Peyer's patch (tissue), 4 donors: ENCODE data around the gene CYB561D2. TPM values are rescaled to one million over a fixed set of nuclear protein-coding genes. Genes with fewer than 3 reads are reported as not detected.

Source experiments
- DNase-seq, 3 donors: peaks; one replicate each; pipeline ENCODE4 v3.0.0-alpha.2; 2017 to 2019
- H3K27ac ChIP-seq, 4 donors: fragments of 200-600 bp; sonication (generic); one replicate each; pipeline ENCODE4 v1.5.1; 2016 to 2019
- H3K27me3 ChIP-seq, 2 donors: fragments of 200-600 bp; sonication (generic); one replicate each; pipeline ENCODE4 v1.5.1; 2019
- H3K36me3 ChIP-seq, 3 donors: fragments of 200-600 bp; sonication (generic); one replicate each; pipeline ENCODE4 v1.5.1; 2016 to 2019
- H3K4me1 ChIP-seq, 4 donors: fragments of 200-600 bp; sonication (generic); one replicate each; pipeline ENCODE4 v1.5.1; 2016 to 2019
- H3K4me3 ChIP-seq, 4 donors: fragments of 200-600 bp; sonication (generic); 1 replicate in 3 of 4; 2 replicates in 1 of 4; pipeline ENCODE4 v1.5.1; 2016 to 2019; ENCODE audit warnings: mild to moderate bottlenecking in 1 of 4
- H3K9me3 ChIP-seq, 4 donors: fragments of 200-600 bp; sonication (generic); one replicate each; pipeline ENCODE4 v1.5.1; 2016 to 2019; ENCODE audit warnings: mild to moderate bottlenecking in 1 of 4
- CTCF ChIP-seq, 6 experiments: fragments of 450-650 bp in 4 of 6; fragments of 200-600 bp in 2 of 6; sonication (generic) in 1 of 6; IDR thresholded peaks; one replicate each; pipeline ENCODE4 v1.5.1; 2017 to 2019; ENCODE audit warnings: antibody characterized with exemption in 6 of 6, mild to moderate bottlenecking in 3 of 6, moderate library complexity in 1 of 6
- POLR2A ChIP-seq, 2 donors: fragments of 450-650 bp; IDR thresholded peaks; one replicate each; pipeline ENCODE4 v1.5.1; 2017; ENCODE audit warnings: antibody characterized with exemption in 2 of 2, mild to moderate bottlenecking in 2 of 2, moderate library complexity in 2 of 2
- total RNA-seq, 4 donors: library from RNA; depleted of rRNA; stranded (reverse); fragments of >200 nt; gene quantifications; one replicate each; pipeline ENCODE4 v1.1.0, GENCODE V29; 2016

The CYB561D2 gene
- total RNA-seq, 4 donors from 2014 or later: 22.3 to 69.5 (median 38.6) TPM

DNA sequence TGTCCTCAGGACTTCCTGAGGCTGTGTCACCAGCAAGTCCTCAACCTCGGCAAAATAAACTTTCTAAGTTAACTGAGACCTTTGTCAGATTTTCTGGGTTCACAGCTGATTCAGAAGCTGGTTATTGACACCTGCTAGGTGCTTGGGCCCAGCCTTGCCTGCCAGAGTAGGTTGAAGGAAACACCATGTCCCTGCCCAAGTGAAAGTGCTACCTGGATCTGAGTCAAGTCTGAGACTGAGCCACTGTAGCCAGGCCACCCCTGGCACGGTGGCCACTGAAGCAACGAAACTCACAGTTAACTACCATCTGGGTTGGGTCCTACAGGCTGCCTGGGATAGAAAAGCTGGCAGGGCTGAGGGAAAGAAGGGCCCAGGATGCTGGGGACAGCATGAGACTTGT, 36.3 kb upstream of the CYB561D2 start:
- TF ChIP-seq CTCF (IDR thresholded peaks at IDR 0.05) (no peak), POLR2A (IDR thresholded peaks at IDR 0.05) (no peak)
- H3K36me3 ChIP-seq: peaks cover 0 to 11% (median 0%) of the 10 kb centered on the region in 3 donors
- H3K9me3 ChIP-seq: no peaks in the 10 kb centered on the region
- no peak overlapping the region for H3K27ac ChIP-seq
- H3K4me3 ChIP-seq: no peak overlapping the region
- DNase-seq: no peak
- no peaks in the 10 kb centered on the region for H3K27me3 ChIP-seq
- H3K4me1 ChIP-seq: peaks cover 3 to 38% (median 11%) of the 10 kb centered on the region in 4 donors

GRCh38 chr3:50314816-50315215, 35.8 kb upstream of the CYB561D2 start:
- peaks cover 0 to 11% (median 0%) of the 10 kb centered on the region in 3 donors for H3K36me3 ChIP-seq
- TF ChIP-seq POLR2A (IDR thresholded peaks at IDR 0.05) (no peak), CTCF (IDR thresholded peaks at IDR 0.05) (no peak)
- H3K4me1 ChIP-seq: peaks cover 3 to 42% (median 11%) of the 10 kb centered on the region in 4 donors
- H3K9me3 ChIP-seq: no peaks in the 10 kb centered on the region
- no peak for DNase-seq
- no peaks in the 10 kb centered on the region for H3K27me3 ChIP-seq
- no peak overlapping the region for H3K4me3 ChIP-seq
- H3K27ac ChIP-seq: peak overlapping the region in 1 of 4 donors; percentile 5

GRCh38 chr3:50316657-50317242, 33.9 kb upstream of the CYB561D2 start:
- Histone ChIP-seq H3K9me3 (no peaks in the 10 kb centered on the region), H3K4me3 (peak overlapping the region in 1 of 4 donors; percentile 14), H3K27me3 (no peaks in the 10 kb centered on the region), H3K36me3 (peaks cover 0 to 11% (median 0%) of the 10 kb centered on the region in 3 donors), H3K4me1 (peaks cover 3 to 50% (median 17%) of the 10 kb centered on the region in 4 donors), H3K27ac (peak overlapping the region; percentile 52 to 93 (median 74))
- peak in 2 of 3 donors; percentile 90 to 92 for DNase-seq
- TF ChIP-seq CTCF (IDR thresholded peaks at IDR 0.05) (no peak), POLR2A (IDR thresholded peaks at IDR 0.05) (peak; percentile 52 to 66)

DNA sequence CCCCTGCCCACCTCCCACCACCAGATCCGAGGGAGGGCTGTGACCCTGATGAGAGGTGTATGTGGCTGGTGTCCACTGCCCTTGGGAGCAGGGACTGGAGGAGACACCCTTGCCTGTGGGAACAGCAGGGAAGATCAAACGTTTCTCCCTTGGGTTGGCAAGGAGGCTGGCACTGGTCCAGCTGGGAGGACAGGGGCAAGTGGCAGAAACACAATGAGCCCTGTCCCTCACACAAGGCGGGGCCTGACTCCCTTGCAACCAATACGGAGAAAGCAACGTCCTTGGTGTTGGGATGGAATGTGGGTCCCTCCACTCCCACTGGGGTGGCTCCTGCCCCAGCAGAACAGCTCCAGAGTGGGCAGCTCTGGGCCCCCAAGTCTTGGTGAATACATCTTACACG, 33.4 kb upstream of the CYB561D2 start:
- TF ChIP-seq POLR2A (IDR thresholded peaks at IDR 0.05) (no peak), CTCF (IDR thresholded peaks at IDR 0.05) (no peak)
- Histone ChIP-seq H3K36me3 (peaks cover 0 to 11% (median 0%) of the 10 kb centered on the region in 3 donors), H3K27ac (peak overlapping the region; percentile 52 to 93 (median 74)), H3K9me3 (no peaks in the 10 kb centered on the region), H3K4me3 (peak overlapping the region in 1 of 4 donors; percentile 14), H3K4me1 (peaks cover 5 to 55% (median 22%) of the 10 kb centered on the region in 4 donors), H3K27me3 (no peaks in the 10 kb centered on the region)
- peak in 1 of 3 donors; percentile 73 for DNase-seq

DNA sequence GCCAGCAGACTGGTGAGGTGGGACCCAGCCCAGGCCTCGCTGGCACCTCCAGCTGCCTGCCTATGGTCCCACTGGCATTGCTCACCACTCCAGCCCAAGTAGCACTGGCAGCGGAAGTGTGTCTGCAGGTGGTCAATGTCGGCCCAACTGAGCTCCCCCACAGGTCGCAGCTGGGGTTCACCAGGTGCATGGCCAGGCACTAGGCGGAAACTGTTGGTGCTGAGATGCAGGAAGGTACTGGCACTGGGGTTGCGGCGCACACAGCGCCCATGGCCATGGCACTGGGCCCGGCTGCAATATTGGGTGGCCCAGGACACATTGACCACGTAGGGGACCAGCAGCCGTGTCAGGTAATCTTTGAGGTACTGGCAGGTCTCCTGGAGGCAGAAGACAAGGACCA, 32.5 kb upstream of the CYB561D2 start:
- Histone ChIP-seq H3K27ac (peak overlapping the region in 2 of 4 donors; percentile 79 to 93), H3K9me3 (no peaks in the 10 kb centered on the region), H3K36me3 (peaks cover 0 to 11% (median 0%) of the 10 kb centered on the region in 3 donors), H3K4me1 (peaks cover 7 to 58% (median 22%) of the 10 kb centered on the region in 4 donors), H3K27me3 (no peaks in the 10 kb centered on the region), H3K4me3 (no peak overlapping the region)
- DNase-seq: no peak
- no peak for TF ChIP-seq CTCF (IDR thresholded peaks at IDR 0.05)
- TF ChIP-seq POLR2A (IDR thresholded peaks at IDR 0.05): no peak
